Measurements from ENCODE around the gene ALDH4A1. TPM values are rescaled to one million over a fixed set of nuclear protein-coding genes. Genes with fewer than 3 reads are reported as not detected.

Gene ALDH4A1
- total and polyA plus RNA-seq, 9 of the 15 experiments (the other 6 are each of a cell fraction or from before 2014, with no cell fraction given) = 0.27 to 31.4 (median 16.6) TPM

GRCh38 chr1:18913065-18913835 lies 10.9 kb upstream of the ALDH4A1 start (continued):
- TF ChIP-seq ZNF609 (CRISPR knock-in tag; IDR thresholded peaks at IDR 0.05; ENCODE audit: borderline replicate concordance) (no peak), SMARCA4 (IDR thresholded peaks at IDR 0.05) (no peak), ZBTB2 (IDR thresholded peaks at IDR 0.05) (no peak), KDM4B (IDR thresholded peaks at IDR 0.05; ENCODE audit: borderline replicate concordance in 2 of 2, low read depth in 1 of 2) (no peak), RBM34 (IDR thresholded peaks at IDR 0.05; ENCODE audit: borderline replicate concordance, insufficient read depth, low read length) (no peak), FIP1L1 (IDR thresholded peaks at IDR 0.05; ENCODE audit: low read depth, low read length, poor library complexity, severe bottlenecking) (no peak), CC2D1A (IDR thresholded peaks at IDR 0.05) (peak; percentile 81), RNF2 (IDR thresholded peaks at IDR 0.05) (no peak), NCOA1 (IDR thresholded peaks at IDR 0.05; ENCODE audit: low read depth) (no peak), SMC3 (conservative IDR thresholded peaks at IDR 0.05; ENCODE audit: insufficient read depth, low read depth, low read length) (peak; percentile 89), HDGF (IDR thresholded peaks at IDR 0.05) (no peak), ZSCAN29 (IDR thresholded peaks at IDR 0.05) (no peak), MTA3 (IDR thresholded peaks at IDR 0.05; ENCODE audit: borderline replicate concordance) (no peak; the same call in 1 of the 2 replicates), NUFIP1 (IDR thresholded peaks at IDR 0.05; ENCODE audit: partially characterized antibody) (no peak), NFATC3 (IDR thresholded peaks at IDR 0.05) (no peak), CBX2 (IDR thresholded peaks at IDR 0.05; ENCODE audit: insufficient read depth, low read length, poor library complexity, severe bottlenecking) (no peak), KAT8 (IDR thresholded peaks at IDR 0.05; ENCODE audit: low read depth) (no peak), HDAC1 (IDR thresholded peaks at IDR 0.05) (no peak), ZNF212 (CRISPR knock-in tag; IDR thresholded peaks at IDR 0.05) (no peak)
- TF ChIP-seq, protein P1, sequence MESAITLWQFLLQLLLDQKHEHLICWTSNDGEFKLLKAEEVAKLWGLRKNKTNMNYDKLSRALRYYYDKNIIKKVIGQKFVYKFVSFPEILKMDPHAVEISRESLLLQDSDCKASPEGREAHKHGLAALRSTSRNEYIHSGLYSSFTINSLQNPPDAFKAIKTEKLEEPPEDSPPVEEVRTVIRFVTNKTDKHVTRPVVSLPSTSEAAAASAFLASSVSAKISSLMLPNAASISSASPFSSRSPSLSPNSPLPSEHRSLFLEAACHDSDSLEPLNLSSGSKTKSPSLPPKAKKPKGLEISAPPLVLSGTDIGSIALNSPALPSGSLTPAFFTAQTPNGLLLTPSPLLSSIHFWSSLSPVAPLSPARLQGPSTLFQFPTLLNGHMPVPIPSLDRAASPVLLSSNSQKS (CRISPR knock-in tag; IDR thresholded peaks at IDR 0.05) = no peak
- TF ChIP-seq, protein P2, sequence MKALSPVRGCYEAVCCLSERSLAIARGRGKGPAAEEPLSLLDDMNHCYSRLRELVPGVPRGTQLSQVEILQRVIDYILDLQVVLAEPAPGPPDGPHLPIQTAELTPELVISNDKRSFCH (CRISPR knock-in tag; IDR thresholded peaks at IDR 0.05) = no peak
- TF ChIP-seq, protein P2 (tag; IDR thresholded peaks at IDR 0.05) = no peak
